ENCODE data around the gene FAM3D.

Gene FAM3D

GRCh38 chr3:58630076-58630709 is 36.4 kb downstream of the FAM3D start:
- H3K27ac ChIP-seq = no peak overlapping the region
- no peak for TF ChIP-seq ZFX (IDR thresholded peaks at IDR 0.05)
- TF ChIP-seq CTCF (conservative IDR thresholded peaks at IDR 0.05) = peak; percentile 91

GRCh38 chr3:58629629-58630028 is 36.9 kb downstream of the FAM3D start:
- H3K27ac ChIP-seq = peak overlapping the region; percentile 55
- TF ChIP-seq ZFX (IDR thresholded peaks at IDR 0.05) (no peak), CTCF (conservative IDR thresholded peaks at IDR 0.05) (no peak)

GRCh38 chr3:58628823-58629562 is 37.6 kb downstream of the FAM3D start:
- H3K27ac ChIP-seq = peak overlapping the region; percentile 55
- TF ChIP-seq ZFX (IDR thresholded peaks at IDR 0.05) = no peak
- TF ChIP-seq CTCF (conservative IDR thresholded peaks at IDR 0.05) = no peak

- peak overlapping the region; percentile 55 for H3K27ac ChIP-seq
- no peak for TF ChIP-seq ZFX (IDR thresholded peaks at IDR 0.05)
- TF ChIP-seq CTCF (conservative IDR thresholded peaks at IDR 0.05) = no peak
Observed at GRCh38 chr3:58627941-58628340, 38.6 kb downstream of the FAM3D start.

- peak overlapping the region; percentile 55 for H3K27ac ChIP-seq
- no peak for TF ChIP-seq CTCF (conservative IDR thresholded peaks at IDR 0.05)
- no peak for TF ChIP-seq ZFX (IDR thresholded peaks at IDR 0.05)
Observed at GRCh38 chr3:58627570-58627885, 39.0 kb downstream of the FAM3D start.

- peak overlapping the region; percentile 55; the same call in 1 of the 2 replicates for H3K27ac ChIP-seq
- TF ChIP-seq ZFX (IDR thresholded peaks at IDR 0.05) (no peak), CTCF (conservative IDR thresholded peaks at IDR 0.05) (no peak)
Observed at GRCh38 chr3:58626841-58627569, 39.6 kb downstream of the FAM3D start.
